Activated effector memory CD4-positive, alpha-beta T cell treated with Interleukin-2 at 50 U/mL for 16 hours (primary cell): ENCODE data around the gene NRARP.

Experiments
- DNase-seq: peaks from one replicate; pipeline ENCODE4 v3.0.0-alpha.2; 2020

NRARP gene

DNA sequence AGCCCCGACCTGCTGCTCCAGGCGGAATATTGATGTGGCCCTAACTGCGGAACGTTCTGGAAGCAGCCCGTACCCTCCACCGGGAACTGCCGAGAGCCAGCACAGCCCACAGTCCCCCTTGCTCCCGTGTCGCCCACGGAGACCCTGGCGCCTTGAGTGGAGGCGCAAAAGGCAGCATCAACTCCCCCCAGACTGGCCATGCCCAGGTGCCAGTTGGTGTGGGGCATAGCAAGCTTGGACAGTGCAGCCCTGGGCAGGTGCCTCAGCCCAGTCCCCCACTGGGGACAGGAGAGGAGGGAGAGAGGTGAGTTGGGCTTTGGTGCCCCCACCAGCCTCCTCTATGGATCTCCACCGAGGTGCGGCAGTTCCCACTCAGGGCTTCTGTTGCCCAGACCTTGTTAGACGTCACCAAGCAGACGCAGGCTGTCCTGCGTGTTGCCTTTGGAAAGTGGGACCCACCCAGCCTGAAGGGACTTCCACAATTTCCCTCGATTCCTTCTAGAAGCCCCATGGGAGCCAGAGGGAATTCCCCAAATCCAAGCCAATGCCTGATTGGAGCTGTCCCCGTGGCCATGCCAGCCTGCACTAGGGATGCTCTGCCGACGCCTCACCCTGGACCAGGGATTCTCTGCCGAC, 19.8 kb upstream of the NRARP start:
- no peak for DNase-seq

DNA sequence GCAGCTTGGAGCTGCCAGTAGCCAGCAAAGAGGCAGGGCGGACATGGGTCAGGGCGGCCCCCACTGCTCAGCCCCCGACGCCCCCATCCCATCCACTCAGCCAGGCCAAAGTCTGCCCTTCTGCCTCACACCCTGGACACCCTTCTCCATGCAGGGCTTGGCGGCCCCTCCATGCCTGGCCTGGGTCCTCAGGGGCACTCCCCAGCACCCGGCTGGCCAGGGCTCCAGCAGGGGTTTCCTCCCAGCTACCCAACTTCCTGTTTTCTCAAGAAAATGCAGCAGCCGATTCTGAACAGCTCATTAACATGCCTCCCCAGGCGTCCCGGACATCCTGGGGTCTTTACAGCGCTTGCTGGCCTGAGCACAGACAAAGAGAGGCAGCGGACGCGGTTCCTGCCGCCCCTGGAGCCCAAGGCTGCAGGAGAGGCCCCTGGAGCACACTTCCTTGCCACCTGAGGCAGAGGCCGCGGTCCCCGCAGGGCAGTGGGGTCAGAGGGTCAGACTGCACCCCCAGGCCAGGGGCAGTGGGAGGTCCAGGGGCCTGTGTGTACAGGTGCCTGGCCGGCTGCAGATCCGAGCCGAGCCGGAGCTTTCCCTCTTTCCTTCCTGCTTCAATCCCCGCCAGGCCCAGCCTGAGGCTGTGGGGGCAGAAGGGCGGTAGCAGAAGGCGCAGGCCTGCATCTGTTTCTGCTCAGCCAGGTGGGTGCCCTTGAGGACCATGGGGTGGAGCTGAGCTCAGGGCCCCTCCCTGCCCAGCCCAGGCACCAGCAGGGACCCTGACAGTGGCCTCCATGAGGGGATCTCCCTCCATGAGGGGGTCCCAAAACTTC, 18.7 kb upstream of the NRARP start:
- no peak for DNase-seq

DNA sequence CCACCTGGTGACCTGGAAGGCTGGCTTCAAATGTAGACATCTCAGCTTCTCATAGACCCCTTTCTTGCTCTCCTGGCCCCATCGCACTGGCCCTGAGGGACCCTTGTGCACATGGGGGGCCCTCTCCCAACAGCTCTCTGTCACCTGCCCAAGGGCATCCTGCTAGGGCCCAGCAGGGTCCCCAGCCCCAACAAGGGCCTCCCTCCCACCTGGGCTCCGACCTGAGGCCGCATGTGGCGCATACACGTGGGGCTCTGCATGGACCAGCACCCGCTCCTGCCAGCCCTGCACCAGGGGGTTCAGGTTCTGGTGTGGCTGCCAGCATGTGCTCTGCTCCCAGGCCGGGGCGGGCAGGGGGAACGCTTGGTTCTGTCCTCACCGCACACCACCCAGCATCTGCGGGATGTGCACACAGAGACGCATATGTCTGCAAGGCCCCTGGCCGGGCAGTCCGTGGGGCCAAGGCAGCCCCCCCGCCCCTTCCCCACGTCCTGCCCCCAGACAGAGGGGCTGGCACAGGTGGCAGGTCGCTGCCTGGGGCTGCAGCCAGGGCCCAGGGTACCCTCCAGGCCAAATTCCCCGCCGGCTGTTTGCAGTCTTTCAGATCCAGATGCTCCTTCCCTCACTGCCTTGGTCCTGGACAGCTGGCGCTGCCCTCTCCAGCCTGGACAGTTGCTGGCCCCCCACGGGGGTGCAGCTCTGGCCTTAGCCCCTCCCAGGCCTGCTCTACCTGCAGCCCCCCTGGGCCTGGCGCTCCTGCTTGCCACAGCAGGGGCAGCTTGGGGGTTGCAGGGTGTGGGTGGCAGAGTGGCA, 17.9 kb upstream of the NRARP start:
- no peak for DNase-seq

DNA sequence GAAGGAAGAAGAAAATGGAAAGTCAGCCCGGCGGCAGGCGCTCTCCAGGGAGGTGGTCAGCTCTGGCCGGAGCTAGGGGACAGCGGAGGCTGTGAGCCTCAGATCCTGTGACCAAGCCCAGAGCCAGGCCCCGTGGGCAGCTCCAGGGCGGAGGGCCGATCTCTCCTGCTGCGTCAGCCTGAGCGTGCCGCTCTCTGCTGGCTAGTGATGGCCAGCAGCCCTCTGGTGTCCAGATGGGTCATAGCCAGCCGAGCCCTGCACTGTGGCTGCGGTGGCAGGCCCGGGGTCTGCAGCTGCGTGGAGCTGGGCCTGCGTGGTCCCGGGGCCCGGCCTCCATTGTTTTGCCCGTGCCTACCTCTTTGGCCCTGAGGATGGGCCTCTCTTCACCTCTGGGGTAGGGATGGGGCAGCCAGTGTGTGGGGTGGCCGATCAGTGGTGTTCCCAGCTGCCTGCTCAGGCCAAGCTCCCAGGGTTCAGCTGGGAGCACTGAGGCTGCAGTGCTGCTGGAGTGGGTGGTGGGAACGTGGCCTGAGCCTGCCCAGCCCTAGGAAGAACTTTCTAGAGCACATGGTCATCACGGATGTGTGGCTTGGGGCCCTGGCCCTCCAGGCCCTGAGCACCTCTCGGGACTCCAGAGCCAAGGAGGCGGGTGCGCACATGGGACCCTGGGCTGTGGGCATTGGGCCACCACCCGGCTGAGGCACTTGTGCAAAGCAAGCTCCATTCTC, 17.1 kb upstream of the NRARP start:
- no peak for DNase-seq

GRCh38 chr9:137318602-137319001, 16.5 kb upstream of the NRARP start:
- no peak for DNase-seq

DNA sequence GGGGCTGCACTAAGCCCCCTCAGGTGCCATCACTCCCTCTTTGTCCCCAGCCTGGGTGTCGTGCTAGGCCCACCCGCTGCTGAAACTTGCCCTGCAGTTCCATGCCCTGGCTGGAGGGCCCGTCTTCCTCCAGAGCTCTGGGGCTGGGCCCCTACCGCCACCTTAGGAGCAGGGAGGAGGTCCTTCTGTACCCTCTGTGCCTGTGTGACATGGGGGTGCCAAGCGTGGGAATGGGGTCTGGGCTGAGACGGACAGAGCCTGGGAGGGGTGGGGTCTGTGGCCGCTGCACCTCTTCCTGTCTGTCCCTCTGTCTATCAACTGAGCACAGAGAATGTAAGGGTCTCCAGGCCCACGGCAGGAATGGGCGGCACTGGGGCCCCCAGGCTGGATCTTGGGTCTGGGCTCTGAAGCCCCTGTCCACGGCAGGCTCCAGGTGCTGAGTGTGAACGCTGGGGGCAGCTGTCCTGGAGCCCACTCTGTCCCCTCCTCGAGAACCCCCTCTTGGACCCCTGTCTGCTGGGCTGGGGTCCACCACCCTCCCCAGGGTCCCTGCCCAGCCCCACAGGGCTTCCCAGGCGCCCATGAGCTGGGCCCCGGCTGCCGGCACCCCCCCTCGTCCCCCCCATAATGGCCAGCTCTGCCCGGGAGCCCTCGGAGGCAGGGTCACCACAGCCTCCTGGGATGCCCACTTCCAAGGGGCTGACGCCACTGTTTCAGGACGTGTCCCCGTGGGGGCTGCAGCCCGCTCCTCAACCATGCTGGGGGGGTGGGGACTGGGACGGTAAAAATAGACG, 15.8 kb upstream of the NRARP start:
- DNase-seq, result no peak

GRCh38 chr9:137317021-137317717, 15.1 kb upstream of the NRARP start:
- no peak for DNase-seq

- no peak for DNase-seq
Observed at GRCh38 chr9:137316012-137316981, 14.2 kb upstream of the NRARP start.

DNA sequence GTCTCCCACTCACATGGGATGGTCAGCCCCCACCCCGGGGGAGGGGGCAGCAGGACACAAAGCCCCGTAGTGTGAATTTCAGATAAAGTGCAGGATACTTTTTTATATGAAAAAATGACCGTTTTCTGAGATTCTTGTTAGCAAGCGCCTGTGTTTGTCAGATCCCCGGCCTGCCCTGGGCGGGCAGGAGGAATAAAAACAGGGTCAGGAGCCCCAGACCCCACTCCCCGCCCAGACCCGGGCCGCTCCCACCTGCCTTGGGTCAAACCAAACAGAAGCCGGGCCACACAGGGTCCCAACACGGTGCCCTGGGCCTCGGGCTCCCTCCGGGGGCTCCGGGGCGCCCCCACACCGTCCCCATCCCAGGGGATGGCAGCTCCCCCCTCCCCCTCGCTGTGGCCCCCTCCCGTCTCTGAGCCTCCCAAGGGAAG, 13.5 kb upstream of the NRARP start:
- DNase-seq, result no peak

- no peak for DNase-seq
Observed at GRCh38 chr9:137314561-137315560, 12.8 kb upstream of the NRARP start.

DNA sequence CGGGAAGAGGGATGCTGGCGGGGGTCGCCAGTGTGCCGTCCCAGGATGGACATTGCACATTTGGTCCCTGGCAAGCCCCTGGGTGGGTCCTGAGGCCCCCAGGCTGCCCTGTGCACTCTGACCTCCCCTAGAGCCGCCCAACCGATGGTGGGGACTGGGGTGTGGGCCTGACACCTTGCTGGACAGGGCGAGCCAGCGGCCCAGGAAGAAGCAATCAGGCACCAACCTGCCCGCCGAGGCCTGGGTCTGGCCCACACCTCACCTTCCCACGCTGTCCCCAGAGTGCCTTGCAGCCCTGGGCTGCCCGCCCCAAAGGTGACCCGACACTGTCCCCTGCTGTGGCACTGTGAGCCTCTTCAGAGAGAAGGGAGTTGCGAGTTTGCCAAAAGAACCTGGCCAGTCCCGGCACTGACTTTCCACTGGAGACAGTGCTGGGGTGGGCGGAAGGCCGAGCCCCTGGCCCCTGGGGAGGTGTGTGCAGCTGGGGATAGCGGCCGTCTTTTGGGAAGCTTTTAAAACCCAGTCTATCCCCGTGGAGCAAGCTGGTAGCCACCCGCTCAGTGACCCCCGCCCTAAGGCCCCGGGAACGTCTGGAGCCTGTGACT, 12.0 kb upstream of the NRARP start:
- DNase-seq, result no peak

DNA sequence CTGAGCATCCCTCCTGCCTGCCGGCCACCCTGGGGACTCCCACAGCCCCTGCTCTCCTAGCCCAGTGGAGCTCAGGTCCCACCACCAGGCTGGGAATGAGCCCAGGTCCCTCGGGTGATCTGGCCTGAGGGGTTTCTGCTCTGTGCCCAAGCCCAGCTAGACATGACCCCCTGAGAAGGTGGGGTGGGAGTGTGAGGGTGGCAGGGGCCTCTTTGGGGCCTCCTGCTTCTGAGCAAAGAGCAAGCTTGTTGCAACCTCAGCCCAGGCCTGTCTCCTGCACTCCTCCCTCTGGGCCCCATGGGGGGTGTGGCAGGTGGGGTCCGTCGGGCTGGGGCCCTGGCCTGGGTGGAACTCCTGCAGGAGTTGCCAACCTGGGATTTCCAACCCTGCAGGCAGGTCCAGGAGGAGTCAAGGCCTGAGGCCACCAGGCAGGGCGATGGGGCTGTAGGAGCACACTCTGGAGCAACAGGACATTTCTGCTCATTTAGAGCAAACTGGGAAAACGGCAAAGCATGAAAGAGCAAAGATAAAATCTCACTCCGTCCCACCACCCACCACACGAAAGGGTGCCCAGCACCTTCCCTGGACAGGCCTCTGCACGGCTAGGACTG, 11.4 kb upstream of the NRARP start:
- DNase-seq, result no peak

- no peak for DNase-seq
Observed at GRCh38 chr9:137312852-137313325, 10.8 kb upstream of the NRARP start.

GRCh38 chr9:137311986-137312851, 10.1 kb upstream of the NRARP start:
- no peak for DNase-seq

DNA sequence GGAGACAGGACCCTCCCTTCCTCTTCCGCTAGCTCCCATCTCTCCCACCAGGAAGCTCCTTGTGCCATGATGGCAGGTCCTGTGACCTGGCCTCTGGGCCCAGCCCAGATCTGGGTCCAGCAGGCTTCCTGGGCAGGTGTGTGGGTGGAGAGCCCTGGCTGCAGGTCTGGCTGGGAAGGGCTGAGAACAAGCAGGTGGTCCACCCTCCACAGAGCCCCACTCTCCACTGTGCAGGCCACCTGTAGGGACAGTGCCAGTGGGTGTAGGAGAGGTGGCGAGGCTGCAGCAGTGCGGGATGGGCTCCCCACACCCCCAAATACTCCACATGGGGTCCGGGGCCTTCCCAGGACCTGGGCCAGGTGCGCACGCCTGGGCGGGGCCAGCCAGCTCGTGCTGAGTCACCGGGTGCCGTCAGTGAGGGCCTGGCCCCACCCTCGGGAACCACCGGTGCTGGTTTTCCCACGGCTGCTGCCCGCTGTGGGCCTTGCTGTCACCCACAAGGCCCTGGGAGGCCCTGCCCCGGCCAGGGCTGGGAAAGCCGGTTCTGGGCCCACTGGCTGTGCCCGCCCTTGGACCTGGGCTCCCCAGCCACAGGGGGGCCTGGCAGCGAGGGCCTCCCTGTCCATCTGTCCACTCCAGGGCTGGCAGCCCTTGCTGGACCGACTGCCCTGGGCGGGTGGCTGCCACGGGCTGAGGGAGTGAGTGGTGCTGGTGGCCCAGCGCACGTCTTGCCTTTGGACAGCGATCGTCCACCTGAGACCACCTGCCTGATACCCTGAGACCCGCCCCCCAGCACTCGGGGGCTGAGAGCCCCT, 9.3 kb upstream of the NRARP start:
- DNase-seq, result no peak
